ENCODE results near the gene SLC45A1.

- TF ChIP-seq CTCF (IDR thresholded peaks at IDR 0.05) (no peak), EP300 (IDR thresholded peaks at IDR 0.05) (no peak)
These were observed 40.5 kb downstream of the SLC45A1 start for GRCh38 chr1:8358241-8358896.

Measured in gastroesophageal sphincter (tissue), 3 donors.